AG09309 (cell line): ENCODE data around the gene TMEM151B.

Experiments used
- DNase-seq: peaks from one replicate; pipeline ENCODE4 v3.0.0-alpha.2; 2010; ENCODE audit warnings: low read depth
- H3K4me3 ChIP-seq: 2 replicates; pipeline ENCODE4 v1.5.1; 2011; ENCODE audit warnings: mild to moderate bottlenecking, low read depth, low read length, moderate library complexity; ENCODE audit not compliant: control insufficient read depth
- TF ChIP-seq, protein P1 (sequence below): IDR thresholded peaks from 2 replicates; pipeline ENCODE4 v1.5.1; 2011; ENCODE audit warnings: mild to moderate bottlenecking, low read depth, low read length, inconsistent platforms; ENCODE audit not compliant: insufficient read depth, control insufficient read depth; ENCODE audit errors: missing control alignments

TMEM151B gene

DNA sequence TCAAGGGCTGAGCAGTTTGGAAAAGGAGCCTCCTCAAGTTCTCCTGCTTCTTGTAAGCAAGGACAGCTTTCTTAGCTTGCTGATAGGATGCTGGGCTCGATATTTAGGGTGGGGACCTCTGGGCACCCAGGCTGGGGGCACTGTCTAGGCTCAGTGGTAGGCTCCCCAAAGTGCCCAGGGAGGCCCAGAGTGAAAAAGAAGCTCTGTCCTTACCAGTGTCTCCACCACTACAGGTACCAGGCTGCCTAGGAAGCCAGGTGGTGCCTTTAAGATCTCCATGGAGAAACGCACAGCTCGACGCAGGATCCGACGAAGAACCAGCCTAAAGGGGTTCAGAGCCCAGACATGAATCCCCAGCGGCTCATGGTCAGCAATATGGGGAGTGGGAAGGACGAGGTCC, 36.5 kb downstream of the TMEM151B start:
- DNase-seq = no peak
- H3K4me3 ChIP-seq = no peak overlapping the region
- TF ChIP-seq, protein P1, sequence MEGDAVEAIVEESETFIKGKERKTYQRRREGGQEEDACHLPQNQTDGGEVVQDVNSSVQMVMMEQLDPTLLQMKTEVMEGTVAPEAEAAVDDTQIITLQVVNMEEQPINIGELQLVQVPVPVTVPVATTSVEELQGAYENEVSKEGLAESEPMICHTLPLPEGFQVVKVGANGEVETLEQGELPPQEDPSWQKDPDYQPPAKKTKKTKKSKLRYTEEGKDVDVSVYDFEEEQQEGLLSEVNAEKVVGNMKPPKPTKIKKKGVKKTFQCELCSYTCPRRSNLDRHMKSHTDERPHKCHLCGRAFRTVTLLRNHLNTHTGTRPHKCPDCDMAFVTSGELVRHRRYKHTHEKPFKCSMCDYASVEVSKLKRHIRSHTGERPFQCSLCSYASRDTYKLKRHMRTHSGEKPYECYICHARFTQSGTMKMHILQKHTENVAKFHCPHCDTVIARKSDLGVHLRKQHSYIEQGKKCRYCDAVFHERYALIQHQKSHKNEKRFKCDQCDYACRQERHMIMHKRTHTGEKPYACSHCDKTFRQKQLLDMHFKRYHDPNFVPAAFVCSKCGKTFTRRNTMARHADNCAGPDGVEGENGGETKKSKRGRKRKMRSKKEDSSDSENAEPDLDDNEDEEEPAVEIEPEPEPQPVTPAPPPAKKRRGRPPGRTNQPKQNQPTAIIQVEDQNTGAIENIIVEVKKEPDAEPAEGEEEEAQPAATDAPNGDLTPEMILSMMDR = no peak

DNA sequence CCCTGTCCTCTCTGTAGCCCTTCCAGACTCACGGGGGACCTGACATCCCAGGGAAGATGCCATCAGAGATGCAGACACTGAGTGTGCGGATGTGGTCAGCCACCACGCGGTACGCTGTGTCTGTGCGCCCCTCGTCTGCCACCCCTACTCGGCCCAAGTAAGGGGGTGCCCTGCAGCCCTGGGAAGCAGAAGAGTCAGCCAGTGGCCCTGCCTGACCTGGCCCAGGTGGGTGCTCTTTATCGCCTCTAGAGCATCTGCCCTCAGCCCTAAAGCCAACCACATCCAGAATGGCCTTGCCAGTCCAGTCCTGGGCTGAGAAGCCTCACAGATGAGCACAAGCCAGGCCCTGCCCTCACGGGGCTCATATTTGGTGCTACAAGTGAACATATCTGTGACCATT, 37.0 kb downstream of the TMEM151B start:
- TF ChIP-seq, protein P1 = no peak
- no peak overlapping the region for H3K4me3 ChIP-seq
- no peak for DNase-seq

DNA sequence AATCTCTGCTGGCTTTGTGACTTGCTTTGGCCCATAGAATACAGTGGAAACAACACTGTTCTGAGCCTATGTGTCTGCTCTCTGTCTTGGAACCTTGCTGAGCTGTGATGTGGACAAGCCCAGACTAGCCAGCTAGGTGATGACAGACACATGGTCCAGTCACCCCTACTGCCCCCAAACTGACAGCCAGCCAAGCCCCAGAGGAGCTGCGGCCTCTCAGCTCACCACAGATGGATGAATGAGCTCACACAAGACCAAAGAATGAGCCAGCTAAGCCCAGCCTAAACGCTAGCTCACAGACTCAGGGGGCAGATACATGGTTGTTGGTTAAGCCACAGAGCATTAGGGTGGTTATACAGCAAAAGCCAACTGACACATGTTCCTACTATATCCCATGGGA, 38.8 kb downstream of the TMEM151B start:
- no peak for DNase-seq
- TF ChIP-seq, protein P1 = no peak
- no peak overlapping the region for H3K4me3 ChIP-seq

DNA sequence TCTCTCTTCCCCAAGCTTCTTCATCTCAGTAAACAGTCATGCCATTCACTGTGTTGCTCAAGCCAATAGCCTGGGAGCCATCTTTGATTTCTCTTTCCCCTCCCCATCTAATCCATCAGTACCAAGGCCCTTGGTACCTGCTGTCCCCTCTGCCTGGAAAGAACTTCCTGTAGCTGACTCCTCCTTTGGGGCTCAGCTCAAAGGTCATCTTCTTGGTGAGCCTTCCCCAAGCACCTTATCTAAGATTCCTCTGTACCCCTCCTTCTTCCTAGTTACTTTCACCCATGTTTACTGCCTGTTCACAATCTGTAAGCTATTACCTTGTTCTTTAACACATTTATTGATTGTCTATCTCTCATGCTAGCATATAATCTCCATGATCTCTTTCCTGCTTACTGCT, 39.4 kb downstream of the TMEM151B start:
- TF ChIP-seq, protein P1 = no peak
- no peak overlapping the region for H3K4me3 ChIP-seq
- DNase-seq = no peak

DNA sequence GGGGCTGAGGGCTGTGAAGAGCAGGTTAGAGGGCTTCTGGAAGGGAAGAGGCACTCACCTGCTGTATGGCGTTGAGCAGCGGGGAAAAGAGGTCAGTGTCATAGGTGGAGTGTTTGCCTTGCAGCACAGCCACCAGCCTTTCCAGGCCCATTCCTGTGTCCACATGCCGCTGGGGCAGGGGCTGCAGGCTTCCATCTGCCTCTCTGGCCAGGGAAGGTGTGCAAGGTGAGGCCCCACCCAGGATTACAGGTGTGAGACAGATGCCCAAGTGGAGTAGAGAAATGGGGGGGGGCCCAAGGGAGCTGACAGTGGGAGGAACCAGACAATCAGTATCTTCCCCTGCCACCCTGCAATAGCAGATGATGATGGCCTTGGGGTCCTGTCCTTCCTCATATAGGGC, 40.0 kb downstream of the TMEM151B start:
- no peak for DNase-seq
- no peak overlapping the region for H3K4me3 ChIP-seq
- TF ChIP-seq, protein P1 = no peak

DNA sequence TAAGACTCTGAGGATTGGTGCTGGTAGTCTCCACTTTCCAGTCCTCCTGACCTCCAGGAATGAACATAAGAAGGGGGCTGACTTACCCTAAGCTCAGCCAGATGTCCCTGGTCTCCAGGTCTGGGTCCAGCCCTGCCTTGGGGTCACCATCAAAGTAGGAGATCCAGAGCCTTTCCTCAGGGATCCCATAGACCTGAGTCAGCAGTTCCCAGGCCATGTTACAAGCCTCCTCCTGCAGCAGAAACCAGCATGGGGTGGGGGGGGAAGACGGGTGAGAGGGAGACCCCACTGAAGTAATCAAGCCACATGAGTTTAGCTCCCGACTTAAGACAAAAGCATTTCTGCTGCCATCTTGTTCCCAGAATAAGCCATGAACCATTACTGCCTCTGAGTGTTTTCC, 41.1 kb downstream of the TMEM151B start:
- no peak for DNase-seq
- H3K4me3 ChIP-seq = no peak overlapping the region
- TF ChIP-seq, protein P1 = no peak

DNA sequence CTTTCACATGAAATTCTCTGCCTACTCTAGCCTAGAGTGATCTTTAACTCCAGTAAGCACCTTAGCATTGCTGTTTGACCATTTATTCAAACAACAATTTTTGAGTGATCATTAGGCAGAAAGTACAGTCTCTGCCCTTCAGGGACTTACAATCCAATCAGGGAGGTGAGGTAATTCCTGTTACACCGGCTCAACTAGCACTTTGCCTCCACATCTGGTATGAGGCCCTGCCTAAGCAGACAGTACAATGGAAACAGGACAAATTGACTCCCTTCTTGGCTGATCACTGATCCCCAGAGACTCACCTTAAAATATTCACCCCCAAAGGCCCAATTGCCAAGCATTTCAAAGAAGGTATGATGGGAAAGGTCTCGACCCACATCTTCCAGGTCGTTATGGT, 41.5 kb downstream of the TMEM151B start:
- no peak overlapping the region for H3K4me3 ChIP-seq
- no peak for DNase-seq
- TF ChIP-seq, protein P1 = no peak
